GM21447 (cell line): ENCODE data around the gene NCOA1.
"Not testable (repeated sequence)": the region's sequence is repeated elsewhere in the genome, so short reads cannot be mapped to it uniquely, and the experiment has no call there.

ENCODE experiments used
- ATAC-seq: cut with Tn5 transposase; IDR thresholded peaks from one replicate; pipeline ENCODE4 v1.9.1; 2021; ENCODE audit not compliant: unreplicated experiment

NCOA1 gene

DNA sequence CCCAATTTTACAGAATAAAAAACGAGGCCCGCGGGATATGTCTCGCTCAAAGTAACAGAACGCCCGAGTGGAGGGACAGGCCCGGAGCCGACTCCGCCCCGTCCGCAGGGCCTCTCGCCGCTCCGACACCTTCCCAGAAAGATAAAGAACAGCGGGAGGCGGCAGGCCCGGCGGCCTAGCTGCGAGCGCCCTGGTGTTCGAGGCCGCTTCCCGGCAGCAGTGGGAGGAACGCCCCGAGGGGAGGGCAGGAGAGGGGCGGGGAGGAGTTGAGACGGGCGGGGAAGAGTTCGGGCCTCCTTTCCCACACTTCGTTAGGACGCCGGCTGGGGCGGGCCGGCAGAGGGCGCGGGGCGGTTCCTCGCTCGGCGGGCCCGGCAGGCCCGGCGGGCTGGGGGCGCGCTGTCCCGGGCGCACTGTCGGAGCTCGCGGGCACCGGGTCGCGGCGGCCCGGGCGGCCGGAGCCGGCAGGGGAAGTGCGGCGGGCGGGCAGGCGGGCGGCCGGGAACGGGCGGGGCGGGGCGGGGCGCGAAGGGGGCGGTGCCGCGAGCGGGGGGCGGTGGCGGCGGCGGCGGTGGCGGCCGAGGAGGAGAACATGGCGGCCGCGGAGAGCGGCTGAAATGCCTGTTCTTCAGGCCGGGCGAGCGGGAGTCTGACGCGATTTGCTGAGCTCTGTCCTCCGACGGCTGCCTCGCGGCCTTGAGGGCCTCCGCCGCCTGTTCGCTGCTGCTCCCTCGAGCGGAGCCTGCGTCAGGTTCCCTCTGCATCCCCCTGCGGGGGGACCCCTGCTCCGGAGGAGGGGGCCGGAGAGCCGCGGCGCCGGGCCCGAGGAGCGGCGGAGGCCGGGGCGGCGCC is at the start of gene NCOA1:
Gene NCOA1, plus strand, starts transcription at position 565 of the 852 bp plus-strand sequence. CDS start 167,424 bp downstream, outside the sequence.
- peak; percentile 69 for ATAC-seq

DNA sequence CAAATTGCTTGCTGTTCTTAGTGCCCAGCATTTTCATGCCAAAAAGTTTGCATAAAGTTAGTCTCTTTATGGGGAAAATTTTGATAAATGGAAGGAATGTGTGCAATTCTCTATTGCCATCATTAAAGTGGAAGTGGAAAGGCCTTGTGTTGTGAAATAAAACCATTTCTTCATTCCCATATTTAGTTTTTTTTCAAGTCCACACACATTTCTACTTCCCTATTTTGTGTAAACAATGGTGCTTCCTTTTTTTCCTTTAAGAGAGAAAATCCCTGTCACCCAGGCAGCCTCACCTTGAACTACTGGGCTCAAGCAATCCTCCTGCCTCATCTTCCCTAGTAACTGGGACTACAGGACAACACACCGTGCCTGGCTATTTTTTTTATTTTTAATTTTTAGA is 42.3 kb upstream of the NCOA1 start:
- ATAC-seq = no peak

DNA sequence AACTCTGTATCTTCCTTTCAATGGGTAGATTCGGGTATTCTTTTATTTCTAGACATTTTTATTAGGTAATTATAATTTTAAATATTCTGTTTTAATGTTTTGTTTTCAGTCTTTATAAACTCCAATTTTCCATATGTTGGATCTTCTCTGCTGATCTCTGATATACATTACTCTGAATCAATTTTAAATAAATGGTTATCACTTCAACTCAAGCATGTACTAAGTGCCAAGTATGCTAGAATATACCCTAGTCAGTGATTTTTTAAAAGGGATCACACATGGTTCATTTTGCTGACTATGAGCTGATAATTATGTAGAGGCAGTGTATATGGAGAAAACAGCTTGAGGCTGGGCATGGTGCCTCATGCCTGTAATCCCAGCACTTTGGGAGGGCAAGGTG is 41.7 kb upstream of the NCOA1 start:
- ATAC-seq = no peak

DNA sequence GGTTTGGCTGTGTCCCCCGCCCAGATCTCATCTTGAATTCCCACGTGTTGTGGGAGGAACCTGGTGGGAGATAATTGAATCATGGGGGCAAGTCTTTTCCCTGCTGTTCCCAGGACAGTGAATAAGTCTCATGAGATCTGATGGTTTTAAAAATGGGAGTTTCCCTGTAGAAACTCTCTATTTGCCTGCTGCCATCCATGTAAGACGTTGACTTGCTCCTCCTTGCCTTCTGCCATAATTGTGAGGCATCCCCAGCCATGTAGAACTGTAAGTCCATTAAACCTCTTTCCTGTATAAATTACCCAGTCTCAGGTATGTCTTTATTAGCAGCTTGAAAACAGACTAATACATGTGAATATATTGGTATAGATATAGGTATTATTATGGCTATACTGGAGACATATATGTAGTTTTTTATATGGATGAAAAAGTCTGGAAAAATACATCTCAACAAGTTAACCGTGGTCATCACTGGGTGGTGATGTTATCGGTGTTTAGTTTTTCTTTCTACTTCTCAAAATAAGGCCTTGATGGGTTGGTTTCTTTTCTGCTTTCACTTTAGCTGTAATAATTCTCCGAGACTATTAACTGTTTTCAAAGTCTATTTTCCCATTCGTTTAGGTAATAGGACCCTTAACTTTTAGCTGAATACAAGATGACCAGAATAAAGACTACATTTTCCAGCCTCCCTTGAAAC is 39.1 kb upstream of the NCOA1 start:
- ATAC-seq = no peak

DNA sequence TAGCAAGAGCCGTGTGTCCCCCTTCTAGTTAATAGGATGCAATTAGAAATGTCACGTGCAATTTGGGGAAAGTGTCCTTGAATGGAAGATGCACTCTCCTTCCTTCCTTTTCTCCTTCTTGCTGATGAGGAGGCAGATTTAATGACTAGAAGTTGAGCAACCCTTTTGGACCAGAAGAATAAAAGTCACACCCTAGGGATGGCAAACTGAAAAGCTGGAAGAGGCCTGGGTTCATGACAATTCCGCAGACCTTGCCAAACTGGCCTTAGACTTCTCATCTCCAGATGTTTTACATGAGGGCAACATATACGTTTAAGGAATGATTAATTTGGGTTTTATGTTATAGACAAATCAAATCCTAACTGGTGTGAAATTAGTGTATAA is 38.6 kb upstream of the NCOA1 start:
- ATAC-seq = no peak

DNA sequence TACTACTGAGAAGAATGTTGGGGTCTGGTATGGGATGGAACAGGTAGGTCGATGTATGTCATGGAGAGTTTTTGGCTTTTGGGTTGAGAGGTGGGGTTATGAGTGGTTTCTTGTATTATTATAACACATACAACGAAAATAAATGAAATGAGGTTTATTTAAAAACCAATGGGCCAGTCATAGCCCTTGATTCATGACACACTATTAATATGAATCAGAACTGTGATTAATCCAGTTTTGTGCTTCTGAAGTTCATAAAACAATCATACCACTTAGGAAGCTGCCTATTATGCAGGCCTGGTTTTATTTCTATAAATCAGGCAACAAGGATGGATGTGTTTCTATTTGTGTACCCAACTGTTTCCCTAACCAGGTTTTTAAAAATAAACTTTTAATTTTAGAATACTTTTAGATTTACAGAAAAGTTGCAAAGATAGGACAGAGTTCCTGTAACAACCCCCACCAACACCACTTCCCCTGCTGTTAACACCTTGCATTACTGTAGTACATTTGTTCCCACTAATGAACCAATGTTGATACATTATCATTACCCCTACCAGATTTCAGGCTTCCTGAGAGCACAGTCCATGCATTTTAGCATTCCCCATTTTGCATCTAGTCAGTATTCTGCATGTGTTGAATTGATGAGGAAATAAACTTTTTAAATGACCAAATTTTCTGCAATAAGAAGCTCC is 37.5 kb upstream of the NCOA1 start:
- ATAC-seq = no peak

DNA sequence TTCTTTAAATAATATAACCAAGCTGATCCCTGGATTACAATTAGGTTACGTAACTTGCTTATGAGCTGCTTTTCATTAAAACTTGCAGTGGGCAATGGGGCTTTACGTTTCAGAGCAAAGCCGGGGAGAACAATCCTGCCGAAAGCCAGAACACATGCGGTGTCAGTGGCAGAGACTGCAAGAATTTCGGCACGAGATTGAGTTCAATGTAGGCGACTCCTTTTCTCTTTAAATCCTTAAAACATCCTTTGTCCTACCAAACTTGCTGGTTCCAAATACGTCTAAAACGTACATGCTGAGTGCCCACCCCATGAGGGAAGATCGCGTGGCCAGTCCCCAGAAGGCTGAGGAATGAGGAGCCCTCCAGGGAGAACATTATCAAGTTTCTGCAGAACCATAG is 36.8 kb upstream of the NCOA1 start:
- ATAC-seq = no peak

DNA sequence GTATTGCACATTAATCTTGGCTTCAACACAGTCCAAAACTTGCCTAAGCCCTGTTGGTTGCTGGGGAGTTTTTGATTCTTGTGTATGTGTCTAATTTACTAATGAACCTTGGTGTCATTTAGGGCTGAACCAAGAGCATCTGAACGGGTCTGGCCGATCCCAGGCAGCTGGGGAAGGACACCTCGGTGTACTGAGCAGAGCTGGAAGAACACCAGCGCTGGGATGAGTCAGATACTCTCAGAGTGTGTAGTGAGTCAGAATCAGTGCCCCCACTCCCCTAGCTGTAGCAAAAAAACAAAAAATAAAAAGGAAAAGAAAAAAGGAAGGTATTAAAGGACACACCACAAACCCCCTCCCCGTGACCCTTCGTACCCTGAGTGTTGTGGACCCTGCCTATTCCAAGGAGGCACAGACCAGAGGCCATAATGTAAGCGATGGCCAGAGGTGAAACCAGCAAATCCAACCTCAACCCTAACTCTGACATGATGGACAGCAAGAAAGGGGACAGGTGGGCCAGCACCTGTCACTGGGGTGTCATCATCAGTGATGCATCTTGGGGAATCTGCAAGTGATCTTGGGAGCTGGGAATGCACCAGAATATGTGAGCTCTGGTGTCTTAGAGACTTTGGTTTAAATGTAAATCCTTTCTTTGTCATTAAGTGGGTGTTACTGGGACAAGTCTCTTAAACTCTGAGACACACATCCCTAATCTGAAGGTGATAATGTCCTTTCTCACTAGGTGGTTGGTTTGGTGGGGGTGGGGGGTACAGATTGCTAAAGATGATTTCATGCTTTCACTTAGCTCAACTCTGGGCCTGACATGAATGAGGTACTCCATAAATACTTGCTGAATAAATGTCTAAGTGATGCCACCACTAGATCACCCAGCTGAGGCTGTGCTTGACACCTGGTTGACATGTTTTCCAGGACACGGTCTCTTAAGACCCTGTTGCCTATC is 34.2 kb upstream of the NCOA1 start:
- ATAC-seq = no peak

DNA sequence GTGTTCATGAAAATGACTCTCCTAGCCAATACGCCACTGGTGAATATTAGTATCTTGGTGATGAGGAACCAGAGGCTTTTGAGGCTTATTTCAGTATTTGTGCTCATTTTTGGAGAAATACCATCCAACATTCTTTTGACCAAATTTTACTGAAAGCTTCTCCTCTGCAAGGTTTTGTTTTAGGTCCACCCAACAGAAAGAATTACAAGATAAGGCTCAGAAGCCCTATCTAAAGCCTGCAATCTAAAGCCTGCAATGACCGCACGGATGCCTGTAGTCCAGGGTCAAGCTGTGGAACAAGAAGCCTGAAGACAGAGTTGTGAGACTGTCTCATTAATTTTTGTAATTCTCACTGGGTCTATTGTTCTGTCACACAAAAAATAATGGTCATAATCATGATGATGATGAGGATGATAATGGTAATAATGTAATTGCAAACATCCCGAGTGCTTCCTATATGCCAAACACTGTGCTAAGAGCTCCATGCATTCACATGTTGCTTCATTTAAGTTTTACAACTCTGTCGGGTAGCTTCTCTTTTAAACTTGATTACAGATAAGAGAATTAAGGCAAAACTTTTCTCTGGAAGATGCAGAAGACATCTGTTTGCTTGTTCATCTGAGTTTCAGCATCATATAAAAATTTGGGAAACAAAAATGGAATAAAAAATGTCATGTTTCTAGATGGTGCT is 33.2 kb upstream of the NCOA1 start:
- ATAC-seq = no peak

DNA sequence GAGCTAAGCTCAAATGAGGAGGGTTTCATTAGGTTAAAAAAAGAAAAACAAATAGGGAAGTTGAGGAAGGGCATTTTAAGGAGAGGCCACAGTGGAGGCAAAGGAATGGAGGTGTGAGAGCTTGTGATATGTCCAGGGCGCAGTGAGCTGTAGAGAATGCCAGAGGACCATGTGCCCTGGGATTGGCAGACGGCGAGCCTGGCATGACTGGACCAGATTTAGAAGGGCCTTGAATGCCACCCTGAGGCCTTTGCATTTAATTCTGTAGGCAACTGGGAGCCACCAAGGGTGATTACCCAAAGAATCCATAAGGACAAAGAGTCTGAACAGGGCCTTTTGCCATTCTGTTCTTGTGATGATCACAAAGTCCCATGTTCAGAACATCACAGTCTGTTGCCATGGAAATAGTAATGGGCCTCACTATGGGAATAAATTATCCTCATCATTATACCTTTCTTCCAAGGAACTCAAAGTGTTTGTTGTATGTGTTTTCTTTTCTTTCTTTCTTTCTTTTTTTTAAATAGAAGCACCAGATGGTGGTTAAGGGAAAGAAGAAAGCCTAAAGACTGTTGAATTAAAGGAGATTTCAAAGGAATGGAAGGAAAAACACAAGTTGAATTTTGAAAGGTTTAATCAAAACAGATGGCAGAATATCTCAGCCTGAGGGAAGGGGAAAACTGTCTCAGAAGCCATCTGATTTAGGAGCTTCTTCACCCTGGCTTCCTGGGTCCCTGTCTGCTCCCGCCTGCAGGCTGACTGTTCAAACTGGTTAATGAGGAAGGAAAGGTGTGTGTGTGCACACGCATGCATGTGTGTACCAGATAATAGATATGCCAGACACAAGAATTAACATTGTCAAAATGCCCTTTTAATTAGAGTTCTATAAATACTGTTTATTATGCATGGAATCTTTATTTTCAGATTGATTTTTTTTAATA is 31.6 kb upstream of the NCOA1 start:
- no peak for ATAC-seq

DNA sequence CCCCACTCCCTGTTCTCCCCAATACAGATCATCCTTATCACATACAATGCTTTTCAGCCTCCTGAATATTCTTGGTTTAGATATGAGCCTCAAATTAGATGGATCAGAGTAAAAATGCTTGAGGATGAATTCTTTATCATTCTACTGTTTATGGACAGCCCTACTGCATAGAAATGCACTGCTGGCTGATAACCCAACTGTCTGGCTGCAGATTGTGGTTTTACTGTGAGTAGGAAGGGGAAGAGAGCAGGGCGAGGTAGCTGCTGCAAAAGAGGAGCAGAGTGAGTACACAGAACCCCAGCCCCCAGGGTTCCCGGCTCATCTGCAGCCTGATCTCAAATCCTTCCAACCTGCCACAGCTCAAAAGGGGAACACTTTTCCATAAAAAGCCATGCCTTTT is 29.4 kb upstream of the NCOA1 start:
- ATAC-seq = no peak

DNA sequence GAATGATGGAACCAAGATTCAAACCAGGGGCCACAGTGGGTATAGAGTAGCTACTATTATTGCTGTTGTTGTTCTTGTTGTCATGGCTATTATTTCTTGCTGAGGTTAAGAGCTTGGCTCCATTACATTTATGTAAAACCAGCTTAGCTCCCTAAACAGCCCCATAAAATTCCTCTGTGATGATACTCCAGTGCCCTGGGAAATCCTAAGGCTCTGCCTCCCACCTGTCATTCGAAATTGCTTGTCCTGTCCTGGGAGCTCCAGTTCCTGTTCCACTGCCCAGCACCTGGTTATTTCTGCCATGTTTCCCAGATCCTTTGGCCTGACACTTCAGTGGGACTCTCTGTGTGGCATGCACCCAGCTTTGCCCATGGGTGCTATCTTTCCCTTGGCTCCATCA is 27.8 kb upstream of the NCOA1 start:
- ATAC-seq = no peak

DNA sequence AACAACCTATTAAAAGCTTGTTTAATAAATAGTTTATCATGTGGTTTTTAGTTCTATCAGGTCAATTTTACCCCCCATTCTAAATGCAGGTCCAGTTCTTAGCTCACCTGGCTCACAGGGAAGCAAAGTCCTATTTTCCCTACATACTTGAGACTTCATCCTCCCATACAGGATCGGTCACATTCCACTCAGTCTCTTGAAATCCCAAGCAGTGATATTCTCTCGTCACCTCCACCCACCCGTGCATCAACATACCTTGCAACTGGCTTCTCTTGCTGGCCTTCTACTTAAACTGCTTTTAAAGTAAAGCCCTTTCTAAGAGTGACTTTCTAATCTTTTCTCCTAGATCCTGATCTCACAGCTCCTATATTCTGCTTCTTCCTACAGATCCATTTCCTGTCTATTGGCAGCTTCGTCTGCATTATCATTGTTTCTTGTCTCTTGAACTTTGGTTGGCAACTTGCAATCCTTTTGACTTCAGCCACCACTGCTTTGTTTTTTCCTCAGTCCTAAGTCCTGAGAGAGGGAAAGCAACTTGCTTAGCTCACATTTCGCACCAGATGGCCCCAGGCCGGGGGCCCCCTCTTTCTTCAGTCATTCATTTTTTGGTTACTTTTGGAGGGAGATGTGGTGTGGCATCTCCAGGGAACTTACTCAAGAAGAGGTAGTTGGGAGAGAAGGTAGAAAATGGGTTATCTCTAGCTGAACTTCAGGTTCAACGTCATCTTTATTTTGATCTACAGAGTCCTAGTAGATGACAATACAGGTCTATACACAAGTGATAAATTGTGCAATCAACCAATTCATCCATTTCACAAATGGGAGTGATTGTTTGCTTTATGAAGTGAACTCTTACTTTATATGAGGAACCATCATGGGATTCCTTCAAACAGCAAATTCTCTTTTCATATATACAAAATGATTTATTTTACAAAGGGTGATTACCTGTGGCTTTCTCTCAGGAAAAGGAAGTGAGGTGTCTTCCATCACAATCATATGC is 23.9 kb upstream of the NCOA1 start:
- no peak for ATAC-seq

DNA sequence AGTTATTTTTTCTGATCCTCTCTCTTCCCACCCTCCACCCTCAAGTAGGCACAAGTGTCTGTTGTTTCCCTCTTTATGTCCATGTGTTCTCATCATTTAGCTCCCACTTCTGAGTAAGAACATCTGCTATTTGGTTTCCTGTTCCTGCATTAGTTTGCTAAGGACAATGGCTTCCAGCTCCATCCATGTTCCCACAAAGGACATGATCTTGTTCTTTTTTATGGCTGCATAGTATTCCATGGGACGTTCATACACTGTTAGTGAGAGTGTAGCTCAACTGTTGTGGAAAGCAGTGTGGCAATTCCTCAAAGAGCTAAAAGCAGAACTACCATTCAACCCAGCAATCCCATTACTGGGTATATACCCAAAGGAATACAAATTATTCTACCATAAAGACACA is 22.6 kb upstream of the NCOA1 start:
- ATAC-seq = not testable (repeated sequence)

DNA sequence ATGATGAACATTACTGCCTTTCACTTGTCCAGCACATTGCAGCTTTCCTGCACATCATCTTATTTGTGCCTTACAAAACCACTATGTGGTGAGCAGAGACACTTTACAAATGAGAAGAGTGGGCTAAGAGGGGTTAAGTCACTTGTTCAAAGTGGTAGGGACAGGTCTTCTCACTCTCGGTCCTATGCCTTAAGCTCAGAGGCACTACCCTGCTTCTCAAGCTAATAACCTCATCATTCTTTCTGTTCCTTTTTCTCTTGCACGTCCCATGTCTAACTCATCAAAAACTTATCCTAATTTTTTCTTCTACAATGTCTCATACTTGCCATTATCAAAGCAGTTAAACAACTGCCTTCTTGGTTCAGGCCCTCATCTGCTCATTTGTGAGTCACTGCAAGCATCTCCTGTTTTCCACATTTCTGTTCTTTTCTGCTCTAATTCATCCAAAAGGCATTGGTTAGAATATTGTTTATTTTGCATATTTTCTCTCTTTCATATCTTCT is 21.9 kb upstream of the NCOA1 start:
- ATAC-seq = no peak

DNA sequence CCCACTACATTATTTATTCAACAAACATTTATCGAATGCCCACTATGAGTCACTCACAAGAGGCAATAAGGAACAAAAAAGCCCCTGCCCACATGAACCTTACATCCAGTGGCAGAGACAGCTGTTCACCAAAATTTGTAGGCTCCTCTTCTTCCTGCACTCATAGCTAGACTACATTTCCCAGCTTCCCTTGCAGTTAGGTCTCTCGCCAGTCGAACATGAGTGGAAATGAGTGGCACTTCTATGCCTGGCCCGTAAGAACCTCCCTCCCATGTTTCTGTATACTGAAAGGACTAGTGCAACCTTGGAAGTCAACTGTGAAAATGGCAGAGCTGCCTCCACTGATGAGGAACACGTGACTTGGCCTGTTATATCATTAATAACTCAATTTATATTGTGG is 19.4 kb upstream of the NCOA1 start:
- ATAC-seq = no peak

DNA sequence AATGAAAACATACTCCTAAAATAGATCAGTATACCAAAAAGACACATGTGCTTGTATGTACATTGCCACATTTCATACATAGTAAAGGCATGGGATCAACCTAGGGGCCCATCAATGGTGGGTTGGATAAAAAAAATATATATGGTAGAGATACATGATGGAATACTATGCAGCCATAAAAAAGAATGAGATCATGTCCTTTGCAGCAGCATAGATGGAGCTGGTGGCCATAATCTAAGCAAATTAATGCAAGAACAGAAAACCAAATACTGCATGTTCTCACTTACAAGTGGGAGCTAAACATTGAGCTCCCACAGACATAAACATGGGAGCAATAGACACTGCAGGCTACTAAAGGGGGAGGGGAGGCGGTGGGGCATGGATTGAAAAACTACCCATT is 18.6 kb upstream of the NCOA1 start:
- ATAC-seq = no peak

DNA sequence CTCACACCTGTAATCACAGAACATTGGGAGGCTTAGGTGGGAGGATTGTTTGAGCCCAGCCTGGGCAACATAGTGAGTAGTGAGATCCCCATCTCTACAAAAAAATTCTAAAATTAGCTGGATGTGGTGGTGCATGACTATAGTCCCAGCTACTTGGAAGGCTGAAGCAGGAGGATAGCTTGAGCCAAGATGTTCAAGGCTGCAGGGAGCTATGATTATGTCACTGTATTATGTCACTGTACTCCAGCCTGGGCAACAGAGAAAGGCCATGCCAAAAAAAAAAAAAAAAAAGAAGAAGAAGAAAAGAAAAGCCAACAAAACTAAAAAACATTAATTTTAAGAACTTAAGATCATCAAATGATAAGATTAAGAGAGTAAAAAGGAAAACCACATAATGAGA is 17.4 kb upstream of the NCOA1 start:
- no peak for ATAC-seq
